Stimulated activated CD8-positive, alpha-beta memory T cell treated with anti-CD3 and anti-CD28 coated beads, Interleukin-4, amount 100 ng/mL, for 24 hours (primary cell): Measurements from ENCODE around the gene MAOA.

Source experiments
- DNase-seq: peaks from one replicate; pipeline ENCODE4 v3.0.0-alpha.2; 2020; ENCODE audit warnings: low read depth

Gene MAOA

DNA sequence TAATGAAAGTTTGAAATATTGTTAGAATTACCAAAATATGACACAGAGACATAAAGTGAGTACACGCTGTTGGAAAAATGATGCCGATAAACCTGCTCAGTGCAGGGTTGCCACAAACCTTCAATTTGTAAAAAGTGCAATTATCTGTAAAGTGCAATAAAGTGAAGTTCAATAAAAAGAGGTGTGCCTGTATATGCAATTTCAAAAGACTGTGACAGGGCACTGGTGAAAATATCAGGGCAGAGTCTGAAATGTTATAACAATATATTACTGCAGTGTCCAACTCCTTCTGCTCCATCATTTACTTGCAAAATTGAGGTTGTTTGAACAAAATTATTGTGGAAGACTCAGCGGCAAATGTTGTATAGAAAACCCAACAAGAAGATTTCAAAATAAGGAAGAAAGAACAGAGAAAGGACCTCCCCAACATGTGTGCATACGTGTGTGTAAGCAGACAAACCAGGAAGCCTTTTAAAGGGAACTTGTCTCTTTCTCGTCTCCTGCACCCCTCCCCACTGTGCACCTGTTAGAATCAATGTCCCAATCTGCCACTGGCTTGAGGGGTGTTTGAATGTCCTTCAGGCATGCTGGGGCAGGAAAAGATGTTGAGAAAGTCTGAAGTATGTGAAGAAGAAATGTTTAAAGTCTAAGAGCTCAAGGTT is 130.0 kb downstream of the MAOA start:
- no peak for DNase-seq
